Gastroesophageal sphincter (tissue), 3 donors: Measurements from ENCODE around the gene OLFM3.

Source experiments
- CTCF ChIP-seq, 4 experiments: fragments of 200-600 bp in 2 of 4; fragments of 450-650 bp in 2 of 4; sonication (generic) in 1 of 4; IDR thresholded peaks; one replicate each; pipeline ENCODE4 v1.5.1; 2017 to 2019; ENCODE audit warnings: antibody characterized with exemption in 4 of 4, mild to moderate bottlenecking in 2 of 4, moderate library complexity in 2 of 4
- EP300 ChIP-seq: sonication (generic); formaldehyde crosslinking; IDR thresholded peaks from one replicate; pipeline ENCODE4 v1.6.1; 2017; ENCODE audit warnings: antibody characterized with exemption, mild to moderate bottlenecking

GRCh38 chr1:101967871-101968270 lies 28.9 kb downstream of the OLFM3 start:
- no peak for TF ChIP-seq CTCF (IDR thresholded peaks at IDR 0.05)
- TF ChIP-seq EP300 = no peak
